Measurements from ENCODE around the gene CCNJ. TPM values are rescaled to one million over a fixed set of nuclear protein-coding genes. Genes with fewer than 3 reads are reported as not detected.

Gene CCNJ
- total RNA-seq, 1 experiment from 2014 or later, result 1.4 TPM

GRCh38 chr10:96093948-96094347 lies 50.6 kb downstream of the CCNJ start:
- no peak for DNase-seq
- Histone ChIP-seq H3K36me3 (no peaks in the 10 kb centered on the region), H3K4me3 (no peak overlapping the region), H3K9me3 (no peaks in the 10 kb centered on the region), H3K27me3 (peaks cover 5% of the 10 kb centered on the region)

DNA sequence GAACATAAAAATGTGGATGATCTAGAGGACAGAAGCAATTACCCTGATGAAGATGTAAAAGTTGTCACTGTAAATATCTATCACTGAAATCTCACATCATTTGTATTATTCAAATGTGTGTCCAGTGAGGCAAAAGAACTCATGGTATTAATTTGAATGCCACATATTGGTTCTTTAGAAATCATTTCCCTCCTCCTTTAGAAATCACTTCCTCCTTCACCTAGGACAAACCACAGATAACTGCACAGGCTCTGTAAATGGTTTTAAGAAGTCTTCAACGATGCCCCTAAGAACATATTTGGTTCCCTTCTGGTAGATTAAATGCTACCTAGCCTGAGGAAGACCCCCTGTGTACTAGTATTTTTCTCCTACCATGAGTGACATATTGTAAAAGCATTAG lies 53.6 kb downstream of the CCNJ start:
- no peak for DNase-seq
- Histone ChIP-seq H3K27me3 (peaks cover 8% of the 10 kb centered on the region), H3K9me3 (no peaks in the 10 kb centered on the region), H3K4me3 (no peak overlapping the region), H3K36me3 (no peaks in the 10 kb centered on the region)

- Histone ChIP-seq H3K36me3 (no peaks in the 10 kb centered on the region), H3K27me3 (peaks cover 8% of the 10 kb centered on the region), H3K9me3 (no peaks in the 10 kb centered on the region), H3K4me3 (no peak overlapping the region)
- no peak for DNase-seq
Measured at GRCh38 chr10:96097865-96098264, 54.5 kb downstream of the CCNJ start.

- no peak overlapping the region for H3K4me3 ChIP-seq
- H3K27me3 ChIP-seq, result peaks cover 27% of the 10 kb centered on the region
Measured at GRCh38 chr10:96107623-96108038, 64.2 kb downstream of the CCNJ start.

More at GRCh38 chr10:96107623-96108038, 64.2 kb downstream of the CCNJ start:
- no peak for DNase-seq
- H3K36me3 ChIP-seq, result no peaks in the 10 kb centered on the region
- H3K9me3 ChIP-seq, result no peaks in the 10 kb centered on the region

Other genes starting within 250 kb of the CCNJ start
- gene CC2D2B, start 135.6 kb upstream of the CCNJ start, total RNA-seq (2014; rRNA removed; shearing (Covaris generic); ENCODE audit: low replicate concordance), result 0.46 TPM in 1 of 2 replicates, not detected in the other
- 1.4 and 2.0 TPM in 2 replicates for gene ZNF518A, start 86.7 kb downstream of the CCNJ start, total RNA-seq (2014; rRNA removed; shearing (Covaris generic); ENCODE audit: low replicate concordance)
- gene BLNK, start 228.0 kb downstream of the CCNJ start, total RNA-seq (2014; rRNA removed; shearing (Covaris generic); ENCODE audit: low replicate concordance), result not detected in 2 replicates